Vagina (tissue), 2 donors: ENCODE results near the gene HAUS8. TPM values are rescaled to one million over a fixed set of nuclear protein-coding genes. Genes with fewer than 3 reads are reported as not detected.

Experiments
- DNase-seq, 2 donors: peaks; one replicate each; pipeline ENCODE4 v3.0.0-alpha.2; 2017; ENCODE audit errors: extremely low spot score in 2 of 2
- H3K27ac ChIP-seq: fragments of 200-600 bp; sonication (generic); one replicate; pipeline ENCODE4 v1.5.1; 2019
- H3K27me3 ChIP-seq: fragments of 200-600 bp; sonication (generic); one replicate; pipeline ENCODE4 v1.5.1; 2019
- H3K36me3 ChIP-seq, 2 donors: fragments of 200-600 bp; sonication (generic); one replicate each; pipeline ENCODE4 v1.5.1; 2017 to 2019
- H3K4me1 ChIP-seq: fragments of 200-600 bp; sonication (generic); one replicate; pipeline ENCODE4 v1.5.1; 2019
- H3K4me3 ChIP-seq, 2 donors: fragments of 200-600 bp; sonication (generic); 1 replicate in 1 of 2; 2 replicates in 1 of 2; pipeline ENCODE4 v1.5.1; 2016 to 2019
- H3K9me3 ChIP-seq: fragments of 200-600 bp; sonication (generic); one replicate; pipeline ENCODE4 v1.5.1; 2019
- POLR2A ChIP-seq, 2 donors: fragments of 450-650 bp; IDR thresholded peaks; one replicate each; pipeline ENCODE4 v1.6.1; 2017; ENCODE audit warnings: antibody characterized with exemption in 2 of 2, mild to moderate bottlenecking in 2 of 2, moderate library complexity in 2 of 2
- POLR2AphosphoS5 ChIP-seq, 2 donors: sonication (generic); formaldehyde crosslinking; IDR thresholded peaks; one replicate each; pipeline ENCODE4 v1.9.0; 2017; ENCODE audit warnings: antibody characterized with exemption in 2 of 2, mild to moderate bottlenecking in 2 of 2, low read depth in 1 of 2; ENCODE audit not compliant: insufficient read depth in 1 of 2
- intact Hi-C: fragments of 100-400 bp; cut with DNase I; formaldehyde crosslinking; loops from one replicate; pipeline ENCODE4 v1.15.1; 2023
- total RNA-seq: library from RNA; depleted of rRNA; stranded (reverse); fragments of >200 nt; gene quantifications from one replicate; pipeline ENCODE4 v1.2.3, GENCODE V29; 2016
- TF ChIP-seq, protein P1 (sequence below), 3 experiments: fragments of 450-650 bp in 2 of 3; fragments of 200-600 bp in 1 of 3; sonication (generic) in 1 of 3; IDR thresholded peaks; one replicate each; pipeline ENCODE4 v1.5.1; 2017 to 2019; ENCODE audit warnings: antibody characterized with exemption in 3 of 3, mild to moderate bottlenecking in 2 of 3, moderate library complexity in 2 of 3

The HAUS8 gene, protein sequence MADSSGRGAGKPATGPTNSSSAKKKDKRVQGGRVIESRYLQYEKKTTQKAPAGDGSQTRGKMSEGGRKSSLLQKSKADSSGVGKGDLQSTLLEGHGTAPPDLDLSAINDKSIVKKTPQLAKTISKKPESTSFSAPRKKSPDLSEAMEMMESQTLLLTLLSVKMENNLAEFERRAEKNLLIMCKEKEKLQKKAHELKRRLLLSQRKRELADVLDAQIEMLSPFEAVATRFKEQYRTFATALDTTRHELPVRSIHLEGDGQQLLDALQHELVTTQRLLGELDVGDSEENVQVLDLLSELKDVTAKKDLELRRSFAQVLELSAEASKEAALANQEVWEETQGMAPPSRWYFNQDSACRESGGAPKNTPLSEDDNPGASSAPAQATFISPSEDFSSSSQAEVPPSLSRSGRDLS
- 4.7 TPM for total RNA-seq

DNA sequence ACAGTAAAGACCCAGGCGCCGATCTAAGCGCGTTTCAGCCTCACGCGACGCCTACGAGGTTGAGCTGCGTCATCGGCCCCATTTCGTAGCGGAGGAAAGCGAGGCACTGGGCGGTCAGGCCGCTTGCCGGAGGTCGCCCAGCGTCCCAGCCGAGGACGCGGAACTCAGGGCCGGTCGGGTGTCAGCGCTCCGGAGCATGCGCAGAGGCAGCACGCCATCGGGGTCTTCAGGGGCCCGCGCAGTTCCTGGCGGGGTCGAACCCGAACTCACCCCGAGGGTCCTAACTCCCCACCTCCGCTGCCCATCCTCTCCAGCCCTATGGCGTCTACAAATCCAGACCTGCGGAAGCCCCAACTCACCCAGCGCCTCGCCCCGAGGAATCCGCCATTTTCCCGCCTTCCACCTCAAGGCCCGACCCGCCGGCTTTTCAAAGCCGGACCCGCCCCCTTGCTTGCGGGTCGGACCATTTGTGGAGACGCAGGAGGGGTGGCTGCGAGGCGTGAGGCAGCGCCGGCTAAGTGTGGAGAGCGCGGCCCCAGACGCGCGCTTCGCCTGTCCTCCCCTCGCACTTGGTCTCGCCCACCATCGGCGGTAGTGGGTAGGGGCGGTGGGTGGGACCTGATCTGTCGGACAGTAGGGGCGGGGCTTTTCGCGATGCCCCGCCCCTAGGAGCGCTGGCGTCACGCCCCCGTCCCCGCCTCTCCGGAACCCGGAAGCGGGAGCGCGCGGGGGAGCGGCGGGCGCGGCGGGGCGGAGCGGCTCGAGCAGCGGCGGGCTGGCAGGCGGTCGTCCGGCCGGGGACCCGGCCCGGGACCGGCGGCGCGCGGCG is at the start of gene HAUS8, which contains the start of gene MYO9B:
HAUS8 (minus strand) TSS at position 418 of the 829 bp plus-strand sequence; CDS start at position 388, 30 bp downstream.
MYO9B (plus strand) TSS at position 743 of the 829 bp plus-strand sequence. CDS start 25,941 bp downstream, outside the sequence.
- Histone ChIP-seq H3K27ac (peak within 1 kb of the TSS; percentile 82), H3K4me3 (peak within 1 kb of the TSS; percentile 80 to 96), H3K9me3 (no peaks in the 10 kb centered on the region), H3K36me3 (no peaks in the 10 kb centered on the region), H3K4me1 (peaks cover 51% of the 10 kb centered on the region), H3K27me3 (no peaks in the 10 kb centered on the region)
- intact Hi-C loops: loop anchor here (10.0 kb wide), 1 partner anchor 60 kb away; no protein-coding TSS in a partner anchor
- TF ChIP-seq, protein P1, sequence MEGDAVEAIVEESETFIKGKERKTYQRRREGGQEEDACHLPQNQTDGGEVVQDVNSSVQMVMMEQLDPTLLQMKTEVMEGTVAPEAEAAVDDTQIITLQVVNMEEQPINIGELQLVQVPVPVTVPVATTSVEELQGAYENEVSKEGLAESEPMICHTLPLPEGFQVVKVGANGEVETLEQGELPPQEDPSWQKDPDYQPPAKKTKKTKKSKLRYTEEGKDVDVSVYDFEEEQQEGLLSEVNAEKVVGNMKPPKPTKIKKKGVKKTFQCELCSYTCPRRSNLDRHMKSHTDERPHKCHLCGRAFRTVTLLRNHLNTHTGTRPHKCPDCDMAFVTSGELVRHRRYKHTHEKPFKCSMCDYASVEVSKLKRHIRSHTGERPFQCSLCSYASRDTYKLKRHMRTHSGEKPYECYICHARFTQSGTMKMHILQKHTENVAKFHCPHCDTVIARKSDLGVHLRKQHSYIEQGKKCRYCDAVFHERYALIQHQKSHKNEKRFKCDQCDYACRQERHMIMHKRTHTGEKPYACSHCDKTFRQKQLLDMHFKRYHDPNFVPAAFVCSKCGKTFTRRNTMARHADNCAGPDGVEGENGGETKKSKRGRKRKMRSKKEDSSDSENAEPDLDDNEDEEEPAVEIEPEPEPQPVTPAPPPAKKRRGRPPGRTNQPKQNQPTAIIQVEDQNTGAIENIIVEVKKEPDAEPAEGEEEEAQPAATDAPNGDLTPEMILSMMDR (IDR thresholded peaks at IDR 0.05): no peak
- TF ChIP-seq POLR2A (IDR thresholded peaks at IDR 0.05) (peak in 1 of 2 donors; percentile 81), POLR2AphosphoS5 (IDR thresholded peaks at IDR 0.05; ENCODE audit: insufficient read depth in 1 of 2, low read depth in 1 of 2) (peak; percentile 95 to 97)
- peak; percentile 98 to 99 for DNase-seq

DNA sequence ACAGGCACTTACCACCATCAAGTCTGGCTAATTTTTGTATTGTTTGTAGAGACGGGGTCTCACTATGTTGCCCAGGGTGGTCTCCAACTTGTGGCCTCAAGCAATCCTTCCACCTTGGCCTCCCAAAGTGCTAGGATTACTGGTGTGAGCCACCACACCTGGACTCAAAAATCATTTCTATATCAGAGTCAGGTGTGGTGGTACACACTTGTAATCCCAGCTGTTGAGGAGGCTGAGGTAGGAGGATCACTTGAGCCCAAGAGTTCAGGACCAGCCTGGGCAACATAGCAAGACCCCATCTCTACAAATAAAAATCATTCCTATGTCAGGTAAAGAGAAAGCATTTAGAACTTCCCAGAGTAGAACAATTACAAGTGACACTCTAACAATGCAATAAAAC is 48.8 kb upstream of the HAUS8 start:
- Histone ChIP-seq H3K9me3 (no peaks in the 10 kb centered on the region), H3K4me3 (no peak overlapping the region), H3K27me3 (no peaks in the 10 kb centered on the region), H3K36me3 (peaks cover 0 to 12% of the 10 kb centered on the region in 2 donors), H3K27ac (no peak overlapping the region), H3K4me1 (peaks cover 18% of the 10 kb centered on the region)
- no peak for TF ChIP-seq POLR2AphosphoS5 (IDR thresholded peaks at IDR 0.05; ENCODE audit: insufficient read depth in 1 of 2, low read depth in 1 of 2)
- TF ChIP-seq POLR2A (IDR thresholded peaks at IDR 0.05): no peak
- TF ChIP-seq, protein P1 (IDR thresholded peaks at IDR 0.05): no peak
- no peak for DNase-seq
- intact Hi-C loops: no loop called here

DNA sequence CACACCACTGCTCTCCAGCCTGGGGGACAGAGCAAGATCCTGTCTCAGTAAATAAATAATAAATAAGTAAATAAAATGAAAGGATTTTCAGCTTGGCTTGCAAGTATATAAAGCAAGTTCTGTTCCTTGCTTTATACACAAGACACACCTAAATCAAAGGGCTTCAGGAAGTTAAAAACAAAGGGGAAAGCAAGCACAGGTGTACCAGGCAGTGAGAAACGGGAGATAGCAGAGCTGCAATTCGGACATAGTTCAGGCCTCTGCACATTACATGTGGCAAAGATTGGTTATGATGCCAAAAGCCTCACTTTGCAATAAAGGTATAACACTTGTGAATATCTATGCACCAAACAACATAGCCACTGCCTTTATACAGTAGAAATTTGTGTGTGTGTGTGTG is 47.8 kb upstream of the HAUS8 start:
- no peak for DNase-seq
- Histone ChIP-seq H3K27me3 (no peaks in the 10 kb centered on the region), H3K36me3 (peaks cover 0 to 12% of the 10 kb centered on the region in 2 donors), H3K27ac (no peak overlapping the region), H3K4me3 (no peak overlapping the region), H3K9me3 (no peaks in the 10 kb centered on the region), H3K4me1 (peaks cover 22% of the 10 kb centered on the region)
- TF ChIP-seq, protein P1 (IDR thresholded peaks at IDR 0.05): no peak
- TF ChIP-seq POLR2A (IDR thresholded peaks at IDR 0.05) (no peak), POLR2AphosphoS5 (IDR thresholded peaks at IDR 0.05; ENCODE audit: insufficient read depth in 1 of 2, low read depth in 1 of 2) (no peak)
- intact Hi-C loops: no loop called here

DNA sequence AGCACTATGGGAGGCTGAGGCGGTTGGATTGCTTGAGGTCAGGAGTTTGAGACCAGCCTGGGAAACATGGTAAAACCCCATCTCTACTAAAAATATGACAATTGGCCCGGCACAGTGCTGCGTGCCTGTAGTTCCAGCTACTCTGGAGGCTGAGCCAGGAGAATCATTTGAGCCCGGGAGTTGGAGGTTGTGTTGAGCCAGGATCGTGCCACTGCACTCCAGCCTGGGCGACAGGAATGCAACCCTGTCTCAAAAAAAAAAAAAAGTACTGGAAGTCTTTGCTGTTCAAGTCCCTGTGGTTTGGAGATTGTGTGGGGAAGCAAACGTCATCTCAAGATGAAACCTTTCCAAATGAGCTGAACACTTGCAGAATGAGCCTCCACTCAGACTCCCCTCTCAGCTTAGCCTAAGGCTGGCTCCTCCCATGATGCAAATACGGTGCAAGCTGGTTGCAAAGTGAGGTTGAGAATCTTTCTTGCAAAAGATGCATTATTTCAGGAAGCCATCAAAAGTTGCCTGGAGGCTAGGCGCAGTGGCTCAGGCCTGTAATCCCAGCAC is 46.6 kb upstream of the HAUS8 start:
- Histone ChIP-seq H3K27me3 (no peaks in the 10 kb centered on the region), H3K36me3 (peaks cover 0 to 12% of the 10 kb centered on the region in 2 donors), H3K27ac (no peak overlapping the region), H3K4me3 (no peak overlapping the region), H3K9me3 (no peaks in the 10 kb centered on the region), H3K4me1 (peaks cover 34% of the 10 kb centered on the region)
- TF ChIP-seq POLR2AphosphoS5 (IDR thresholded peaks at IDR 0.05; ENCODE audit: insufficient read depth in 1 of 2, low read depth in 1 of 2) (no peak), POLR2A (IDR thresholded peaks at IDR 0.05) (no peak)
- TF ChIP-seq, protein P1 (IDR thresholded peaks at IDR 0.05): no peak
- DNase-seq: no peak
- intact Hi-C loops: no loop called here
